Umbilical cord (tissue), 1 donor: ENCODE measurements around the gene VWA7. TPM values are rescaled to one million over a fixed set of nuclear protein-coding genes. Genes with fewer than 3 reads are reported as not detected.

Experiments
- total RNA-seq: library from RNA; depleted of rRNA; stranded (reverse); fragments of >200 nt; gene quantifications from one replicate; pipeline ENCODE4 v1.2.3, GENCODE V29; 2014; ENCODE audit warnings: low replicate concordance; ENCODE audit not compliant: insufficient read depth

The VWA7 gene
- total RNA-seq, 1 donor from 2014 or later, result not detected

Other genes with a start within 250 kb of the VWA7 start
- gene MCCD1, start 248.4 kb downstream of the VWA7 start, total RNA-seq, result not detected
- gene DDX39B, start 235.3 kb downstream of the VWA7 start, total RNA-seq, result 185 TPM
- gene ATP6V1G2, start 230.7 kb downstream of the VWA7 start, total RNA-seq, result 3.6 TPM
- gene NFKBIL1, start 229.7 kb downstream of the VWA7 start, total RNA-seq, result 28.6 TPM
- not detected for gene LTA, start 205.0 kb downstream of the VWA7 start, total RNA-seq
- gene TNF, start 201.8 kb downstream of the VWA7 start, total RNA-seq, result 1.4 TPM
- 0.96 TPM for gene LTB, start 194.9 kb downstream of the VWA7 start, total RNA-seq
- not detected for gene LST1, start 191.1 kb downstream of the VWA7 start, total RNA-seq
- not detected for gene NCR3, start 184.3 kb downstream of the VWA7 start, total RNA-seq
- gene AIF1, start 162.1 kb downstream of the VWA7 start, total RNA-seq, result 63.6 TPM
- 21.4 TPM for gene PRRC2A, start 156.6 kb downstream of the VWA7 start, total RNA-seq
- 58.7 TPM for gene BAG6, start 124.7 kb downstream of the VWA7 start, total RNA-seq
- not detected for gene APOM, start 121.4 kb downstream of the VWA7 start, total RNA-seq
- 24.1 TPM for gene C6orf47, start 116.5 kb downstream of the VWA7 start, total RNA-seq
- gene GPANK1, start 112.3 kb downstream of the VWA7 start, total RNA-seq, result 9.6 TPM
- 36.6 TPM for gene CSNK2B, start 111.2 kb downstream of the VWA7 start, total RNA-seq
- 1.2 TPM for gene LY6G5B, start 107.4 kb downstream of the VWA7 start, total RNA-seq
- gene LY6G5C, start 96.3 kb downstream of the VWA7 start, total RNA-seq, result 0.48 TPM
- 33.7 TPM for gene ABHD16A, start 74.0 kb downstream of the VWA7 start, total RNA-seq
- not detected for gene LY6G6F, start 70.5 kb downstream of the VWA7 start, total RNA-seq
- not detected for gene LY6G6D, start 62.0 kb downstream of the VWA7 start, total RNA-seq
- 3.1 TPM for gene LY6G6C, start 55.6 kb downstream of the VWA7 start, total RNA-seq
- gene MPIG6B, start 54.0 kb downstream of the VWA7 start, total RNA-seq, result 3.1 TPM
- gene DDAH2, start 48.0 kb downstream of the VWA7 start, total RNA-seq, result 87.4 TPM
- gene CLIC1, start 40.8 kb downstream of the VWA7 start, total RNA-seq, result 203 TPM
- 8.2 TPM for gene MSH5, start 37.3 kb downstream of the VWA7 start, total RNA-seq
- not detected for gene SAPCD1, start 14.7 kb downstream of the VWA7 start, total RNA-seq
- gene VARS1, start 18.4 kb upstream of the VWA7 start, total RNA-seq, result 18.8 TPM
- 28.9 TPM for gene LSM2, start 29.6 kb upstream of the VWA7 start, total RNA-seq
- gene HSPA1L, start 38.0 kb upstream of the VWA7 start, total RNA-seq, result 1.4 TPM
- gene HSPA1A, start 38.2 kb upstream of the VWA7 start, total RNA-seq, result 84.7 TPM
- gene HSPA1B, start 50.4 kb upstream of the VWA7 start, total RNA-seq, result 37.3 TPM
- 47.9 TPM for gene NEU1, start 85.5 kb upstream of the VWA7 start, total RNA-seq
- 0.96 TPM for gene SLC44A4, start 101.7 kb upstream of the VWA7 start, total RNA-seq
- 33.9 TPM for gene EHMT2, start 120.4 kb upstream of the VWA7 start, total RNA-seq
- 1.9 TPM for gene ZBTB12, start 124.8 kb upstream of the VWA7 start, total RNA-seq
- gene C2, start 150.4 kb upstream of the VWA7 start, total RNA-seq, result 27.0 TPM
- gene CFB, start 168.8 kb upstream of the VWA7 start, total RNA-seq, result 34.7 TPM
- 54.9 TPM for gene NELFE, start 181.6 kb upstream of the VWA7 start, total RNA-seq
- gene SKIC2, start 181.8 kb upstream of the VWA7 start, total RNA-seq, result 34.7 TPM
- gene DXO, start 194.8 kb upstream of the VWA7 start, total RNA-seq, result 13.2 TPM
- gene C4A, start 204.7 kb upstream of the VWA7 start, total RNA-seq, result 26.2 TPM
- gene C4B, start 237.5 kb upstream of the VWA7 start, total RNA-seq, result 32.3 TPM